HepG2 (cell line): ENCODE data around the gene C2orf49. TPM values are rescaled to one million over a fixed set of nuclear protein-coding genes. Genes with fewer than 3 reads are reported as not detected.
A peak's percentile ranks its signal among the peaks of the same experiment; 100 is the strongest.

Source experiments
- CEBPB ChIP-seq: IDR thresholded peaks from 2 replicates; pipeline ENCODE4 v1.6.1; 2011; ENCODE audit warnings: low read depth, low read length, improper control_type of control experiment, borderline replicate concordance
- HDAC6 ChIP-seq: fragments of 200-600 bp; sonication (generic); IDR thresholded peaks from 2 replicates; pipeline ENCODE4 v1.7.0; 2017; ENCODE audit warnings: mild to moderate bottlenecking, antibody characterized with exemption, low read length, low read depth
- MXI1 ChIP-seq: IDR thresholded peaks from 3 replicates; pipeline ENCODE4 v1.6.1; 2012; ENCODE audit warnings: low read depth, low read length, inconsistent platforms, borderline replicate concordance
- NFE2 ChIP-seq: sonication (generic); formaldehyde crosslinking; IDR thresholded peaks from 2 replicates; pipeline ENCODE4 v1.4.0; 2020; ENCODE audit warnings: missing genetic modification reagents
- RNF2 ChIP-seq: fragments of 450-650 bp; conservative IDR thresholded peaks from 2 replicates; pipeline ENCODE4 v1.6.1; 2016; ENCODE audit warnings: low read depth
- ZMYM3 ChIP-seq: sonication (generic); formaldehyde crosslinking; IDR thresholded peaks from 2 replicates; pipeline ENCODE4 v1.5.1; 2020; ENCODE audit warnings: mild to moderate bottlenecking, missing genetic modification reagents
- ZNF124 ChIP-seq: sonication (generic); formaldehyde crosslinking; IDR thresholded peaks from 2 replicates; pipeline ENCODE4 v1.4.0; 2020; ENCODE audit warnings: missing genetic modification reagents
- ZNF235 ChIP-seq: sonication (generic); formaldehyde crosslinking; IDR thresholded peaks from 2 replicates; pipeline ENCODE4 v1.8.1; 2023; ENCODE audit warnings: mild to moderate bottlenecking, missing genetic modification reagents, borderline replicate concordance
- ZNF747 ChIP-seq: sonication (generic); formaldehyde crosslinking; IDR thresholded peaks from 2 replicates; pipeline ENCODE4 v1.8.1; 2023; ENCODE audit warnings: missing genetic modification reagents, mild to moderate bottlenecking, borderline replicate concordance
- polyA plus RNA-seq, 8 experiments: library from polyadenylated mRNA; depleted of rRNA in 3 of 8; stranded (reverse) in 7 of 8; unstranded in 1 of 8; fragments of >200 nt; fragmentation: Illumina TruSeq in 4 of 8; extraction: Trizol in 4 of 8; gene quantifications; 2 replicates each; pipeline versions ENCODE4 v1.2.1 to v1.2.3, GENCODE V29; 2011 to 2016; ENCODE audit warnings: low read depth in 4 of 8, missing spikeins in 1 of 8, mixed read lengths in 1 of 8; ENCODE audit not compliant: insufficient read depth in 1 of 8
- total RNA-seq, 5 experiments: library from RNA; depleted of rRNA; stranded (reverse); fragments of >200 nt; fragmentation: Illumina TruSeq; extraction: Trizol; gene quantifications; 2 replicates each; pipeline ENCODE4 v1.2.3, GENCODE V29; 2016; ENCODE audit warnings: low read depth in 1 of 5
- TF ChIP-seq, protein P1 (sequence below): sonication (generic); formaldehyde crosslinking; conservative IDR thresholded peaks from 2 replicates; pipeline ENCODE4 v1.4.0; 2020; ENCODE audit warnings: missing genetic modification reagents
- TF ChIP-seq, protein P2 (sequence below): sonication (generic); formaldehyde crosslinking; IDR thresholded peaks from 2 replicates; pipeline ENCODE4 v1.4.0; 2020; ENCODE audit warnings: missing genetic modification reagents, low read depth, mild to moderate bottlenecking, borderline replicate concordance
- TF ChIP-seq, protein P3 (sequence below): sonication (generic); formaldehyde crosslinking; IDR thresholded peaks from 2 replicates; pipeline ENCODE4 v1.4.0; 2020; ENCODE audit warnings: missing genetic modification reagents
- TF ChIP-seq, protein P4 (sequence below): IDR thresholded peaks from 2 replicates; pipeline ENCODE4 v1.6.1; 2016
- TF ChIP-seq, protein P5 (sequence below): sonication (generic); formaldehyde crosslinking; IDR thresholded peaks from 2 replicates; pipeline ENCODE4 v1.4.0; 2020; ENCODE audit warnings: missing genetic modification reagents
- TF ChIP-seq, protein P6 (sequence below): sonication (generic); formaldehyde crosslinking; IDR thresholded peaks from 2 replicates; pipeline ENCODE4 v1.5.0; 2020; ENCODE audit warnings: mild to moderate bottlenecking, missing genetic modification reagents
- TF ChIP-seq, protein P7 (sequence below): IDR thresholded peaks from 2 replicates; pipeline ENCODE4 v1.6.1; 2016

Gene C2orf49
- total and polyA plus RNA-seq, 2 of the 13 experiments (the other 11 are each of a cell fraction or from before 2014, with no cell fraction given) = 24.7 to 28.8 TPM

DNA sequence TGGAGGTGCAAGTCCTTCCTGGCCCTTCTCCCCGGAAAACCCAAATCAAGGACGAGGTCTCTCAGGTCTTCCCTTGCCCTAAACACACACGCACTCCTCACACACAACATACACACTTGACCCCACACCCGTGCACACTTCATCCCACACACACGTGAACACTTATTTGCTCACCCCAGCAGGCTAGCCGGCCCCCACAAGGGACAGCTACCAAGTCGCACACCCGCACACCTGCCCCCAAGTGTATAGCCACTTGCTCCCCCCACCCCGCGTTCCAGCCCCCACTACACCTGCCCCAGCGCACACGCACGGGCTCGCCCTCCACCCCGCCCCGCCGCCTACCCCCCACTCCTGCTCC lies 8.2 kb upstream of the C2orf49 start (continued):
- TF ChIP-seq, protein P1, sequence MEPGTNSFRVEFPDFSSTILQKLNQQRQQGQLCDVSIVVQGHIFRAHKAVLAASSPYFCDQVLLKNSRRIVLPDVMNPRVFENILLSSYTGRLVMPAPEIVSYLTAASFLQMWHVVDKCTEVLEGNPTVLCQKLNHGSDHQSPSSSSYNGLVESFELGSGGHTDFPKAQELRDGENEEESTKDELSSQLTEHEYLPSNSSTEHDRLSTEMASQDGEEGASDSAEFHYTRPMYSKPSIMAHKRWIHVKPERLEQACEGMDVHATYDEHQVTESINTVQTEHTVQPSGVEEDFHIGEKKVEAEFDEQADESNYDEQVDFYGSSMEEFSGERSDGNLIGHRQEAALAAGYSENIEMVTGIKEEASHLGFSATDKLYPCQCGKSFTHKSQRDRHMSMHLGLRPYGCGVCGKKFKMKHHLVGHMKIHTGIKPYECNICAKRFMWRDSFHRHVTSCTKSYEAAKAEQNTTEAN (CRISPR knock-in tag) = peak; percentile 26; the same call in 1 of the 2 replicates
- TF ChIP-seq, protein P2, sequence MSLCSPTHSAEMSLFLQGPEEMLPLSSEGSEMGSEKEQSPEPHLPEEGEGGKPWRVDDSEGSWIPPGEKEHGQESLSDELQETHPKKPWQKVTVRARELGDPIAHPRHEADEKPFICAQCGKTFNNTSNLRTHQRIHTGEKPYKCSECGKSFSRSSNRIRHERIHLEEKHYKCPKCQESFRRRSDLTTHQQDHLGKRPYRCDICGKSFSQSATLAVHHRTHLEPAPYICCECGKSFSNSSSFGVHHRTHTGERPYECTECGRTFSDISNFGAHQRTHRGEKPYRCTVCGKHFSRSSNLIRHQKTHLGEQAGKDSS (CRISPR knock-in tag) = 0 out of 2 replicates have a peak, but pooled peaks have one; percentile 6
- no peak for TF ChIP-seq ZNF747
- TF ChIP-seq HDAC6 = no peak
- no peak for TF ChIP-seq MXI1
- TF ChIP-seq, protein P3, sequence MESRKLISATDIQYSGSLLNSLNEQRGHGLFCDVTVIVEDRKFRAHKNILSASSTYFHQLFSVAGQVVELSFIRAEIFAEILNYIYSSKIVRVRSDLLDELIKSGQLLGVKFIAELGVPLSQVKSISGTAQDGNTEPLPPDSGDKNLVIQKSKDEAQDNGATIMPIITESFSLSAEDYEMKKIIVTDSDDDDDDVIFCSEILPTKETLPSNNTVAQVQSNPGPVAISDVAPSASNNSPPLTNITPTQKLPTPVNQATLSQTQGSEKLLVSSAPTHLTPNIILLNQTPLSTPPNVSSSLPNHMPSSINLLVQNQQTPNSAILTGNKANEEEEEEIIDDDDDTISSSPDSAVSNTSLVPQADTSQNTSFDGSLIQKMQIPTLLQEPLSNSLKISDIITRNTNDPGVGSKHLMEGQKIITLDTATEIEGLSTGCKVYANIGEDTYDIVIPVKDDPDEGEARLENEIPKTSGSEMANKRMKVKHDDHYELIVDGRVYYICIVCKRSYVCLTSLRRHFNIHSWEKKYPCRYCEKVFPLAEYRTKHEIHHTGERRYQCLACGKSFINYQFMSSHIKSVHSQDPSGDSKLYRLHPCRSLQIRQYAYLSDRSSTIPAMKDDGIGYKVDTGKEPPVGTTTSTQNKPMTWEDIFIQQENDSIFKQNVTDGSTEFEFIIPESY (CRISPR knock-in tag) = no peak
- TF ChIP-seq, protein P4, sequence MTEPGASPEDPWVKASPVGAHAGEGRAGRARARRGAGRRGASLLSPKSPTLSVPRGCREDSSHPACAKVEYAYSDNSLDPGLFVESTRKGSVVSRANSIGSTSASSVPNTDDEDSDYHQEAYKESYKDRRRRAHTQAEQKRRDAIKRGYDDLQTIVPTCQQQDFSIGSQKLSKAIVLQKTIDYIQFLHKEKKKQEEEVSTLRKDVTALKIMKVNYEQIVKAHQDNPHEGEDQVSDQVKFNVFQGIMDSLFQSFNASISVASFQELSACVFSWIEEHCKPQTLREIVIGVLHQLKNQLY (CRISPR knock-in tag) = peak; percentile 13; the same call in 1 of the 2 replicates
- no peak for TF ChIP-seq ZNF235
- TF ChIP-seq, protein P5, sequence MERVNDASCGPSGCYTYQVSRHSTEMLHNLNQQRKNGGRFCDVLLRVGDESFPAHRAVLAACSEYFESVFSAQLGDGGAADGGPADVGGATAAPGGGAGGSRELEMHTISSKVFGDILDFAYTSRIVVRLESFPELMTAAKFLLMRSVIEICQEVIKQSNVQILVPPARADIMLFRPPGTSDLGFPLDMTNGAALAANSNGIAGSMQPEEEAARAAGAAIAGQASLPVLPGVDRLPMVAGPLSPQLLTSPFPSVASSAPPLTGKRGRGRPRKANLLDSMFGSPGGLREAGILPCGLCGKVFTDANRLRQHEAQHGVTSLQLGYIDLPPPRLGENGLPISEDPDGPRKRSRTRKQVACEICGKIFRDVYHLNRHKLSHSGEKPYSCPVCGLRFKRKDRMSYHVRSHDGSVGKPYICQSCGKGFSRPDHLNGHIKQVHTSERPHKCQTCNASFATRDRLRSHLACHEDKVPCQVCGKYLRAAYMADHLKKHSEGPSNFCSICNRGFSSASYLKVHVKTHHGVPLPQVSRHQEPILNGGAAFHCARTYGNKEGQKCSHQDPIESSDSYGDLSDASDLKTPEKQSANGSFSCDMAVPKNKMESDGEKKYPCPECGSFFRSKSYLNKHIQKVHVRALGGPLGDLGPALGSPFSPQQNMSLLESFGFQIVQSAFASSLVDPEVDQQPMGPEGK = peak; percentile 76
- TF ChIP-seq RNF2 = no peak; the same call in 1 of the 2 replicates
- TF ChIP-seq NFE2 (CRISPR knock-in tag) = no peak
- no peak for TF ChIP-seq ZMYM3 (CRISPR knock-in tag)
- TF ChIP-seq CEBPB = no peak
- TF ChIP-seq, protein P6, sequence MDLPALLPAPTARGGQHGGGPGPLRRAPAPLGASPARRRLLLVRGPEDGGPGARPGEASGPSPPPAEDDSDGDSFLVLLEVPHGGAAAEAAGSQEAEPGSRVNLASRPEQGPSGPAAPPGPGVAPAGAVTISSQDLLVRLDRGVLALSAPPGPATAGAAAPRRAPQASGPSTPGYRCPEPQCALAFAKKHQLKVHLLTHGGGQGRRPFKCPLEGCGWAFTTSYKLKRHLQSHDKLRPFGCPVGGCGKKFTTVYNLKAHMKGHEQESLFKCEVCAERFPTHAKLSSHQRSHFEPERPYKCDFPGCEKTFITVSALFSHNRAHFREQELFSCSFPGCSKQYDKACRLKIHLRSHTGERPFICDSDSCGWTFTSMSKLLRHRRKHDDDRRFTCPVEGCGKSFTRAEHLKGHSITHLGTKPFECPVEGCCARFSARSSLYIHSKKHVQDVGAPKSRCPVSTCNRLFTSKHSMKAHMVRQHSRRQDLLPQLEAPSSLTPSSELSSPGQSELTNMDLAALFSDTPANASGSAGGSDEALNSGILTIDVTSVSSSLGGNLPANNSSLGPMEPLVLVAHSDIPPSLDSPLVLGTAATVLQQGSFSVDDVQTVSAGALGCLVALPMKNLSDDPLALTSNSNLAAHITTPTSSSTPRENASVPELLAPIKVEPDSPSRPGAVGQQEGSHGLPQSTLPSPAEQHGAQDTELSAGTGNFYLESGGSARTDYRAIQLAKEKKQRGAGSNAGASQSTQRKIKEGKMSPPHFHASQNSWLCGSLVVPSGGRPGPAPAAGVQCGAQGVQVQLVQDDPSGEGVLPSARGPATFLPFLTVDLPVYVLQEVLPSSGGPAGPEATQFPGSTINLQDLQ = no peak
- no peak for TF ChIP-seq ZNF124 (CRISPR knock-in tag)
- TF ChIP-seq, protein P7, sequence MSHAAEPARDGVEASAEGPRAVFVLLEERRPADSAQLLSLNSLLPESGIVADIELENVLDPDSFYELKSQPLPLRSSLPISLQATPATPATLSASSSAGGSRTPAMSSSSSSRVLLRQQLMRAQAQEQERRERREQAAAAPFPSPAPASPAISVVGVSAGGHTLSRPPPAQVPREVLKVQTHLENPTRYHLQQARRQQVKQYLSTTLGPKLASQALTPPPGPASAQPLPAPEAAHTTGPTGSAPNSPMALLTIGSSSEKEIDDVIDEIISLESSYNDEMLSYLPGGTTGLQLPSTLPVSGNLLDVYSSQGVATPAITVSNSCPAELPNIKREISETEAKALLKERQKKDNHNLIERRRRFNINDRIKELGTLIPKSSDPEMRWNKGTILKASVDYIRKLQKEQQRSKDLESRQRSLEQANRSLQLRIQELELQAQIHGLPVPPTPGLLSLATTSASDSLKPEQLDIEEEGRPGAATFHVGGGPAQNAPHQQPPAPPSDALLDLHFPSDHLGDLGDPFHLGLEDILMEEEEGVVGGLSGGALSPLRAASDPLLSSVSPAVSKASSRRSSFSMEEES (CRISPR knock-in tag) = no peak
